Ascending aorta (tissue), 2 donors: ENCODE results near the gene HCAR2. TPM values are rescaled to one million over a fixed set of nuclear protein-coding genes. Genes with fewer than 3 reads are reported as not detected.

Experiments used
- DNase-seq, 2 donors: peaks; one replicate each; pipeline ENCODE4 v3.0.0-alpha.2; 2019; ENCODE audit warnings: low spot score in 2 of 2
- H3K27ac ChIP-seq, 2 donors: fragments of 200-600 bp; sonication (generic); one replicate each; pipeline ENCODE4 v1.5.1; 2016 to 2017; ENCODE audit warnings: mild to moderate bottlenecking in 1 of 2
- H3K27me3 ChIP-seq: fragments of 200-600 bp; sonication (generic); one replicate; pipeline ENCODE4 v1.5.1; 2017
- H3K36me3 ChIP-seq, 2 donors: fragments of 200-600 bp; sonication (generic); one replicate each; pipeline ENCODE4 v1.5.1; 2016
- H3K4me1 ChIP-seq, 2 donors: fragments of 200-600 bp; sonication (generic); one replicate each; pipeline ENCODE4 v1.5.1; 2016 to 2017; ENCODE audit warnings: mild to moderate bottlenecking in 1 of 2
- H3K4me3 ChIP-seq, 2 donors: fragments of 200-600 bp; sonication (generic); one replicate each; pipeline ENCODE4 v1.5.1; 2016 to 2017; ENCODE audit warnings: mild to moderate bottlenecking in 1 of 2
- H3K9me3 ChIP-seq, 2 donors: fragments of 200-600 bp; sonication (generic); one replicate each; pipeline ENCODE4 v1.5.1; 2016
- CTCF ChIP-seq, 3 experiments: fragments of 200-600 bp in 2 of 3; fragments of 450-650 bp in 1 of 3; sonication (generic) in 2 of 3; IDR thresholded peaks; one replicate each; pipeline ENCODE4 v1.5.1; 2016 to 2019; ENCODE audit warnings: antibody characterized with exemption in 3 of 3, mild to moderate bottlenecking in 1 of 3, moderate library complexity in 1 of 3
- intact Hi-C: fragments of 100-400 bp; cut with DNase I; formaldehyde crosslinking; loops from one replicate; pipeline ENCODE4 v1.15.1; 2023
- total RNA-seq: library from RNA; depleted of rRNA; stranded (reverse); fragments of >200 nt; gene quantifications from one replicate; pipeline ENCODE4 v1.1.0, GENCODE V29; 2016

The HCAR2 gene
- total RNA-seq, 1 donor from 2014 or later, result 3.9 TPM

DNA sequence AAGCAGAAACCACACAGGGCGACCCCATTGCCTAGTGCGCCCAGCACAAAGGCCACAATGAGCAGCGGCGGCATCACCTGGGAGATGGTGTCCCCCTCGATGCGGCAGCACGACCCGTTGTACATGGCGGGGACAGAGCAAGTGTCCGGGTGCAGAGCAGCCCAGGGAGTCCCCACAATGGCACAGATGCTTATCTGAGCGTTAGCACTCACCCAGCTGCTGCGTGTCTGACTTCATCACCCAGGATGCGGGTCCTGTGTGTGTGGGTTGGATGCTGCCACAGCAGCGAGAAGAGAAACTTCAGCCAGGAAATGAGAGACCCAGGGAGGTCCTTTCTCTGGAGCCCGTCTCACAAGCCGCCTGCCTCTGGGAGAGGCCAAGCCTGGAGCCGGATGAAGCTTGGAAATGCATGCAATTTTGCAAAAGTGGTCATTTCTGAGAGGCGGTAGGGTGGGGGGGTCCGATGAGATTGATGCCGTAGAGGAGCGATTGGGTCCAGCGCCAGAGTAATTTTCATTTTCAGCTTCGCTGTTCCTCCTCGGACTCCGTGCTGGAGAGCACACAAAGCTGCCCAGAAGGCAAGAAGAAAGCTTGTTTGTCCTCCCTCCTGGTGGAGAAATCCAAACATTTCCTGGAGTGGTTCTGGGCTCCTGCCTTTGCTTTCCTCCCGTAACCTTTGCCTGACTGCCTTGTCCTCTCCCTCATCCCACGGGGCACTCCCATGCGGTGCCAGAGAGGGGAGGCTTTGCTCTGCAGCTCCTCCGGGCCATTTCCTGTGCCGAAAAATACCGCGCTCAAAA is 27.3 kb upstream of the HCAR2 start, which contains the start of gene HCAR1:
HCAR1 (minus strand) TSS at position 630 of the 800 bp plus-strand sequence; CDS start at position 125, 505 bp downstream.
- H3K36me3 ChIP-seq, result no peaks in the 10 kb centered on the region
- no peak for DNase-seq
- intact Hi-C loops, result no loop called here
- no peak within 1 kb of the TSS for H3K27ac ChIP-seq
- no peaks in the 10 kb centered on the region for H3K27me3 ChIP-seq
- peak within 1 kb of the TSS; percentile 33 to 62 for H3K4me3 ChIP-seq
- no peaks in the 10 kb centered on the region for H3K9me3 ChIP-seq
- H3K4me1 ChIP-seq, result peaks cover 0 to 5% of the 10 kb centered on the region in 2 donors
- TF ChIP-seq CTCF (IDR thresholded peaks at IDR 0.05), result no peak

DNA sequence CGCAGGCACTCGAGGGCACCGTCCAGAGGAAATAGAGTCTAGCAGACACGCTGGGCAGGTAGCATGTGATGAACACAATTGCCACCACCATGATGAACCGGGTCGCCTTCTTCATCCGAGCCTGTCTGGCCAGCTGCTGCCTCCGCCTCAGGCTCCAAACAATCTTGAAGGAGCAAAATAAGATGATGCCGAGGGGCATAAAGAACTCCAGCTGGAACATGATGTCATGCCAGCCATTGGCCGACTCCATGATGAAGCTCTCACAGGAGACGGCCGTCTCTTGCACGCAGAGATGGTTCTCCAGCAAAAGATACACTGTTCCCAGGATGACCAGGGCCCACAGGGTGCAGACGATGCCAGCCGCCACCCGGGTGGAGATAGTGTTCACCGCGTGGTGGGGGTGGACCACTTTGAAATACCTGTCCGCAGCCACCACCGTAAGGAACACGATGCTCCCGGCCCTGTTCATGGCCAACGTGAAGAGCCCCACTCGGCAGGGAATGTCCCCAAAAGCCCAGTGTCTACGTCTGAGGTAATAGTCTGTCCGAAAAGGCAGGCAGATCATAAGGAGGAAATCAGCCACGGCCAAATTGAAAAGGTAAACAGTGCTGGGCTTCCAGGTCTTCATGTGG is 26.5 kb upstream of the HCAR2 start:
- peak overlapping the region in 1 of 2 donors; percentile 62 for H3K4me3 ChIP-seq
- H3K27me3 ChIP-seq, result no peaks in the 10 kb centered on the region
- H3K36me3 ChIP-seq, result no peaks in the 10 kb centered on the region
- no peaks in the 10 kb centered on the region for H3K9me3 ChIP-seq
- intact Hi-C loops, result no loop called here
- no peak for DNase-seq
- H3K27ac ChIP-seq, result no peak overlapping the region
- TF ChIP-seq CTCF (IDR thresholded peaks at IDR 0.05), result no peak
- peaks cover 0 to 5% of the 10 kb centered on the region in 2 donors for H3K4me1 ChIP-seq

GRCh38 chr12:122726080-122726558 is 23.0 kb upstream of the HCAR2 start:
- intact Hi-C loops, result no loop called here
- no peak for DNase-seq

DNA sequence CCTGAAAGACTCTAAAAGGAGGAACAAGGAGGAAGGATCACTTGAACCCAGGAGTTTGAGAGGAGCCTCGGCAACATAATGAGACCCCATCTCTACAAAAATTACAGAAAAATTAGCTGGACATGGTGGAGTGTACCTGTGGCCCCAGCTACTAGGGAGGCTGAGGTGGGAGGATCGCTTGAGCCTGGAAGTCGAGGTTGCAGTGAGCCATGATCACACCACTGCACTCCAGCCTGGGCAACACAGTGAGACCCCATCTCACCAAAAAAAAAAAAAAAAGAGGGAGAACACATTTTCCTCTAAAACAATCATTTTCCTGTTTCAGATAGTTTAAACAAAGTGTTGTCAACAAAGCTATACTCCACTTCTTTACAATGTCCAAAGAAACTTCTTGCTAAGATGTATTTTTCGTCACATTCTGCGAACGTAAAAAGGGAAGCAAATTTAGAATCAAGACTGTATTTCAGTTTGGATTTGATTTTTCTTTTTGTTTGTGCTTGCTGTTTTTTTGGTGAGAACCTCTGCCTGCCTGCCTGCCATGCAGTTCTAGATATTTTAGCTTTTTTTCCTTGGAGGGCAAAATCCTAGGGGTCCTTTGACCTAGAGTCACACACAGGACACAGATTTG is 22.4 kb upstream of the HCAR2 start:
- DNase-seq, result no peak
- H3K36me3 ChIP-seq, result no peaks in the 10 kb centered on the region
- no peak for TF ChIP-seq CTCF (IDR thresholded peaks at IDR 0.05)
- intact Hi-C loops, result no loop called here
- H3K4me1 ChIP-seq, result peaks cover 0 to 5% of the 10 kb centered on the region in 2 donors
- no peaks in the 10 kb centered on the region for H3K27me3 ChIP-seq
- H3K27ac ChIP-seq, result no peak overlapping the region
- H3K9me3 ChIP-seq, result no peaks in the 10 kb centered on the region
- no peak overlapping the region for H3K4me3 ChIP-seq

More at GRCh38 chr12:122726080-122726558, 23.0 kb upstream of the HCAR2 start:
- Histone ChIP-seq H3K9me3 (no peaks in the 10 kb centered on the region), H3K27ac (no peak overlapping the region), H3K27me3 (no peaks in the 10 kb centered on the region), H3K36me3 (no peaks in the 10 kb centered on the region), H3K4me3 (no peak overlapping the region), H3K4me1 (peaks cover 0 to 5% of the 10 kb centered on the region in 2 donors)
- no peak for TF ChIP-seq CTCF (IDR thresholded peaks at IDR 0.05)

DNA sequence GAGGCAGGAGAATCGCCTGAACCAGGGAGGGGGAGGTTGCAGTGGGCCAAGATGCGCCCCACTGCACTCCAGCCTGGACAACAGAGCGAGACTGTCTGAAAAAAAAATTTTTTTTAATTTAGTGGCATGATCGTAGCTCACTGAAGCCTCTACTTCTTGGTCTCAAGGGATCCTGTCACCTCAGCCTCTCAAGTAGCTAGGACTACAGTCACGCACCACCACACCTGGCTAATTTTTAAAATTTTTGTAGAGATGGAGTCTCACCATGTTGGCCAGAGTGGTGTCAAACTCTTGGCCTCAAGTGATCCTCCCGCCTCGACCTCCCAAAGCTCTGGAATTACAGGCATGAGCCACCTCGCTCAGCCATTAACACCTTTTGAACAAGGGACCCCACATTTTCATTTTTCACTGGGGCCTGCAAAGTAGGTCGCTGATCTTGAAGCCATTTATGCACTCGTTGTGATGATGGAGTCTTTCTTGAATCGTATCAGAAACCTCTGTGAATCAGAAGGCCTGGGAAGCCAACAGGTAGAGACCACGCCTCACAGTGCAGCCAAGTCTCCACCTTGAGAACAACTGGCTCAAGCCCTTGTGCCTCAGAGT is 21.6 kb upstream of the HCAR2 start:
- H3K27ac ChIP-seq, result no peak overlapping the region
- no peaks in the 10 kb centered on the region for H3K9me3 ChIP-seq
- H3K4me1 ChIP-seq, result peaks cover 0 to 4% of the 10 kb centered on the region in 2 donors
- H3K36me3 ChIP-seq, result no peaks in the 10 kb centered on the region
- no peak for TF ChIP-seq CTCF (IDR thresholded peaks at IDR 0.05)
- H3K4me3 ChIP-seq, result no peak overlapping the region
- no peak for DNase-seq
- H3K27me3 ChIP-seq, result no peaks in the 10 kb centered on the region
- intact Hi-C loops, result no loop called here
